Spleen (tissue), 7 donors: ENCODE measurements around the gene LRRC58.

Experiments used
- CTCF ChIP-seq, 11 experiments: fragments of 200-600 bp in 7 of 11; fragments of 450-650 bp in 4 of 11; sonication (generic) in 4 of 11; IDR thresholded peaks in 8 of 11; conservative IDR thresholded peaks in 3 of 11; 1 replicate in 7 of 11; 2 replicates in 4 of 11; pipeline versions ENCODE4 v1.4.0 to v1.8.0; 2016 to 2021; ENCODE audit warnings: antibody characterized with exemption in 11 of 11, inconsistent platforms in 4 of 11, mild to moderate bottlenecking in 1 of 11
- POLR2A ChIP-seq, 3 donors: fragments of 450-650 bp; IDR thresholded peaks; one replicate each; pipeline ENCODE4 v1.5.1; 2017; ENCODE audit warnings: antibody characterized with exemption in 3 of 3, mild to moderate bottlenecking in 1 of 3
- POLR2AphosphoS5 ChIP-seq, 3 donors: sonication (generic); formaldehyde crosslinking; IDR thresholded peaks; one replicate each; pipeline ENCODE4 v1.5.1; 2017; ENCODE audit warnings: antibody characterized with exemption in 3 of 3
- donor health status: DM: no; HTN: no; CAD: no; lungs with moderate emphysema.
- donor health status: DM: no; HTN: no; CAD: no.
- donor health status: DM: no; HTN: no; CAD: no.

GRCh38 chr3:120339362-120339761 lies 9.8 kb downstream of the LRRC58 start:
- TF ChIP-seq CTCF (IDR thresholded peaks at IDR 0.05 in 8 of 11, conservative IDR thresholded peaks at IDR 0.05 in 3 of 11) (no peak), POLR2AphosphoS5 (IDR thresholded peaks at IDR 0.05) (no peak), POLR2A (IDR thresholded peaks at IDR 0.05) (no peak)
